ENCODE data around the gene TACSTD2.

DNA sequence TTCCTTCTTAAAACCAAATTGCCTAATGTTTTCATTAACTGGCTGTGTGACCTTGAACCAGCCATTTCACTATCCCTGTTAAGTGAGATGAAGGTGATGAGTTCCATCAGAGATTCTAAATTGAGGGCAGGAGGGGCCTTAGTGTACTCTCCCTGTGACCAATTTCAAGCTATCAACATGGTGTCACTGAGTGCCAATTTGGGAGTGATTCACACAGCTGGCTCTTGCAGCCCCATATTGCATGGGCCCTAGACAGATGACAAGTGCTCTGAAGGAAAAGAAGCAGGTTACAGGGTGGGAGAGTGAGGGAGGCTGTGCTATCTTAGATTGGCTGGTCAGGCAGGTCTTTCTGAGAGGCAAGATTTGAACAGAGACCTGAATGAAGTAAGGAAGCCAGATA is 13.0 kb upstream of the TACSTD2 start:
- TF ChIP-seq EZH2 (IDR thresholded peaks at IDR 0.05), result no peak
- TF ChIP-seq, protein P1, sequence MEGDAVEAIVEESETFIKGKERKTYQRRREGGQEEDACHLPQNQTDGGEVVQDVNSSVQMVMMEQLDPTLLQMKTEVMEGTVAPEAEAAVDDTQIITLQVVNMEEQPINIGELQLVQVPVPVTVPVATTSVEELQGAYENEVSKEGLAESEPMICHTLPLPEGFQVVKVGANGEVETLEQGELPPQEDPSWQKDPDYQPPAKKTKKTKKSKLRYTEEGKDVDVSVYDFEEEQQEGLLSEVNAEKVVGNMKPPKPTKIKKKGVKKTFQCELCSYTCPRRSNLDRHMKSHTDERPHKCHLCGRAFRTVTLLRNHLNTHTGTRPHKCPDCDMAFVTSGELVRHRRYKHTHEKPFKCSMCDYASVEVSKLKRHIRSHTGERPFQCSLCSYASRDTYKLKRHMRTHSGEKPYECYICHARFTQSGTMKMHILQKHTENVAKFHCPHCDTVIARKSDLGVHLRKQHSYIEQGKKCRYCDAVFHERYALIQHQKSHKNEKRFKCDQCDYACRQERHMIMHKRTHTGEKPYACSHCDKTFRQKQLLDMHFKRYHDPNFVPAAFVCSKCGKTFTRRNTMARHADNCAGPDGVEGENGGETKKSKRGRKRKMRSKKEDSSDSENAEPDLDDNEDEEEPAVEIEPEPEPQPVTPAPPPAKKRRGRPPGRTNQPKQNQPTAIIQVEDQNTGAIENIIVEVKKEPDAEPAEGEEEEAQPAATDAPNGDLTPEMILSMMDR (IDR thresholded peaks at IDR 0.05), result no peak

All from neural progenitor cell (in vitro differentiated cells).